ENCODE data around the gene MTMR2. TPM values are rescaled to one million over a fixed set of nuclear protein-coding genes. Genes with fewer than 3 reads are reported as not detected.

The MTMR2 gene
- total RNA-seq, 1 experiment from 2014 or later = 59.0 TPM

DNA sequence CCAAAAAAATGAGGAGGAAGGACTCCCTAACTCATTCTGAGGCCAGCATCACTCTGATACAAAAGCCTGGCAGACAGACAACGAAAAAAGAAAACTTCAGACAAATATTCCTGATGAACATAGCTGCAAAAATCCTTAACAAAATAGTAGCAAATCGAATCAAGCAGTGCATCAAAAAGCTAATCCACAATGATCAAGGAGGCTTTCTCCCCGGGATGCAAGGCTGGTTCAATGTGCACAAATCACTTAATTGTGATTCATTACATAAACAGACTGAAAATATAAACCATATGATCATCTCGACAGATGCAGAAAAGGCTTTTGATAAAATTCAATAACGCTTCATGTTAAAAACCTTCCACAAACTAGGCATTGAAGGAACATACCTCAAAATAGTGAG is 16.4 kb downstream of the MTMR2 start:
- H2BK20ac ChIP-seq (ENCODE audit: low read depth, low read length, poor library complexity, severe bottlenecking) = no peak overlapping the region
- H2AK5ac ChIP-seq (ENCODE audit: insufficient read length, low read length) = no peak overlapping the region
- no peak overlapping the region for H3K18ac ChIP-seq (ENCODE audit: insufficient read length, low read depth, low read length)
- H2BK12ac ChIP-seq (ENCODE audit: insufficient read length, low read depth, low read length) = no peak overlapping the region
- H4K8ac ChIP-seq (replicated peaks; ENCODE audit: insufficient read length, low read depth, low read length) = no peak overlapping the region
- Mint-ChIP-seq H3K27ac (no peak overlapping the region), H3K27me3 (ENCODE audit: low read depth) (no peaks in the 10 kb centered on the region), H3K4me1 (peaks cover 0 to 15% of the 10 kb centered on the region in 2 experiments; a peak in 2 of 4 replicates), H3K36me3 (ENCODE audit: insufficient read depth in 1 of 3, low read depth in 3 of 3) (no peaks in the 10 kb centered on the region), H3K4me3 (no peak overlapping the region), H3K9me3 (no peaks in the 10 kb centered on the region)
- no peak overlapping the region for H3K14ac ChIP-seq (ENCODE audit: insufficient read depth, low read length)
- no peak overlapping the region for H3K56ac ChIP-seq (ENCODE audit: insufficient read length, low read depth, low read length)
- no peak overlapping the region for H2AFZ ChIP-seq (ENCODE audit: low read length)
- no peaks in the 10 kb centered on the region for H3K9me3 ChIP-seq (ENCODE audit: control insufficient read depth, low read depth, low read length)
- no peaks in the 10 kb centered on the region for H4K20me1 ChIP-seq (ENCODE audit: control insufficient read depth, insufficient read depth, insufficient read length)
- H2BK15ac ChIP-seq (ENCODE audit: low read depth, low read length) = no peak overlapping the region
- TF ChIP-seq, protein P1, sequence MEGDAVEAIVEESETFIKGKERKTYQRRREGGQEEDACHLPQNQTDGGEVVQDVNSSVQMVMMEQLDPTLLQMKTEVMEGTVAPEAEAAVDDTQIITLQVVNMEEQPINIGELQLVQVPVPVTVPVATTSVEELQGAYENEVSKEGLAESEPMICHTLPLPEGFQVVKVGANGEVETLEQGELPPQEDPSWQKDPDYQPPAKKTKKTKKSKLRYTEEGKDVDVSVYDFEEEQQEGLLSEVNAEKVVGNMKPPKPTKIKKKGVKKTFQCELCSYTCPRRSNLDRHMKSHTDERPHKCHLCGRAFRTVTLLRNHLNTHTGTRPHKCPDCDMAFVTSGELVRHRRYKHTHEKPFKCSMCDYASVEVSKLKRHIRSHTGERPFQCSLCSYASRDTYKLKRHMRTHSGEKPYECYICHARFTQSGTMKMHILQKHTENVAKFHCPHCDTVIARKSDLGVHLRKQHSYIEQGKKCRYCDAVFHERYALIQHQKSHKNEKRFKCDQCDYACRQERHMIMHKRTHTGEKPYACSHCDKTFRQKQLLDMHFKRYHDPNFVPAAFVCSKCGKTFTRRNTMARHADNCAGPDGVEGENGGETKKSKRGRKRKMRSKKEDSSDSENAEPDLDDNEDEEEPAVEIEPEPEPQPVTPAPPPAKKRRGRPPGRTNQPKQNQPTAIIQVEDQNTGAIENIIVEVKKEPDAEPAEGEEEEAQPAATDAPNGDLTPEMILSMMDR (conservative IDR thresholded peaks at IDR 0.05) = no peak
- peaks cover 2% of the 10 kb centered on the region for H3K79me1 ChIP-seq (ENCODE audit: insufficient read depth, low read depth, low read length, poor library complexity, severe bottlenecking)
- no peak overlapping the region for H4K91ac ChIP-seq (ENCODE audit: insufficient read length, low read depth, low read length)
- no CpG with 5 or more reads among the region's 5 CpGs for WGBS (ENCODE audit: extremely low coverage, insufficient read length, low lambda C conversion rate)
- H2BK120ac ChIP-seq (ENCODE audit: low read depth, low read length, poor library complexity, severe bottlenecking) = no peak overlapping the region
- peaks cover 5% of the 10 kb centered on the region; the same call in 1 of the 2 replicates for H3K79me2 ChIP-seq (ENCODE audit: insufficient read depth, low read length)
- no peak overlapping the region for H4K5ac ChIP-seq (ENCODE audit: insufficient read length, low read depth, low read length)
- H3K23ac ChIP-seq (ENCODE audit: insufficient read length, low read depth, low read length) = no peak overlapping the region
- no peak overlapping the region for H3K4ac ChIP-seq (ENCODE audit: low read depth, low read length)
- H3K27me3 ChIP-seq (ENCODE audit: insufficient read depth, low read length) = no peaks in the 10 kb centered on the region
- H3K4me2 ChIP-seq (ENCODE audit: insufficient read depth, insufficient read length, low read length) = no peak overlapping the region
- H3K9ac ChIP-seq (ENCODE audit: extremely low read depth, insufficient read length, low read length) = no peak overlapping the region
- no peak for DNase-seq
- H2BK5ac ChIP-seq (ENCODE audit: insufficient read length, low read length) = no peak overlapping the region
- no peak overlapping the region for H3T11ph ChIP-seq (ENCODE audit: low read length)
- peaks cover 5% of the 10 kb centered on the region; the same call in 1 of the 2 replicates for H3K4me1 ChIP-seq (ENCODE audit: insufficient read depth, low read length)
- H3K27ac ChIP-seq (ENCODE audit: insufficient read length, low read depth, low read length) = no peak overlapping the region
- H3K23me2 ChIP-seq (ENCODE audit: insufficient read length, low read depth, low read length, poor library complexity, severe bottlenecking) = no peaks in the 10 kb centered on the region

All from H9 (cell line).